Measurements from ENCODE around the gene INTS13. TPM values are rescaled to one million over a fixed set of nuclear protein-coding genes. Genes with fewer than 3 reads are reported as not detected.

The INTS13 gene
- polyA plus RNA-seq, 3 donors, result 4.6 to 8.0 (median 7.5) TPM

GRCh38 chr12:26878661-26879119 lies 59.1 kb downstream of the INTS13 start:
- no peak overlapping the region for H3K4me3 Mint-ChIP-seq
- Histone ChIP-seq H3K4me3 (replicated peaks in 1 of 3; ENCODE audit: low read depth in 2 of 3, low read length in 3 of 3) (no peak overlapping the region), H3K79me2 (ENCODE audit: insufficient read depth, low read length) (no peaks in the 10 kb centered on the region), H3K27me3 (ENCODE audit: control insufficient read depth in 2 of 2, insufficient read depth in 2 of 2, low read length in 2 of 2) (no peaks in the 10 kb centered on the region), H3K9me3 (replicated peaks in 1 of 2; ENCODE audit: control insufficient read depth in 1 of 2, insufficient read depth in 1 of 2, low read length in 2 of 2) (no peaks in the 10 kb centered on the region), H3K9ac (ENCODE audit: insufficient read depth, low read length, poor library complexity, severe bottlenecking) (no peak overlapping the region), H3K27ac (ENCODE audit: low read depth in 1 of 2, low read length in 2 of 2) (no peak overlapping the region), H3K36me3 (replicated peaks in 1 of 2; ENCODE audit: control insufficient read depth in 1 of 2, insufficient read depth in 2 of 2, low read length in 2 of 2) (no peaks in the 10 kb centered on the region), H2AFZ (ENCODE audit: insufficient read depth, low read depth, low read length, poor library complexity, severe bottlenecking) (no peak overlapping the region), H3K4me1 (ENCODE audit: control insufficient read depth in 1 of 2, insufficient read depth in 2 of 2, low read length in 2 of 2) (peaks cover 18 to 19% of the 10 kb centered on the region in 2 donors), H3K4me2 (replicated peaks; ENCODE audit: extremely low read depth, low read length, poor library complexity, severe bottlenecking) (no peak overlapping the region), H4K20me1 (ENCODE audit: insufficient read depth, low read length) (no peaks in the 10 kb centered on the region)
- intact Hi-C loops (cut with micrococcal nuclease), result no loop called here
- H3K4me1 Mint-ChIP-seq, result peaks cover 19% of the 10 kb centered on the region
- peaks cover 0 to 2% (median 0%) of the 10 kb centered on the region in 3 donors for H3K27me3 Mint-ChIP-seq (ENCODE audit: low read depth in 3 of 3)
- no peaks in the 10 kb centered on the region for H3K36me3 Mint-ChIP-seq
- DNase-seq, result no peak
- WGBS (ENCODE audit: insufficient coverage), result 25% methylated on average over 6 of the region's 6 CpGs
- no peak overlapping the region for H3K27ac Mint-ChIP-seq
- no peak for TF ChIP-seq CTCF (IDR thresholded peaks at IDR 0.05)
- peaks cover 0 to 3% (median 0%) of the 10 kb centered on the region in 7 donors for H3K9me3 Mint-ChIP-seq

GRCh38 chr12:26874501-26875296 lies 63.1 kb downstream of the INTS13 start:
- peak overlapping the region in 1 of 2 donors; percentile 72 for H3K27ac ChIP-seq (ENCODE audit: low read depth in 1 of 2, low read length in 2 of 2)
- Mint-ChIP-seq H3K9me3 (peaks cover 0 to 3% (median 0%) of the 10 kb centered on the region in 7 donors), H3K27me3 (ENCODE audit: low read depth in 3 of 3) (peaks cover 2 to 3% (median 3%) of the 10 kb centered on the region in 3 donors), H3K27ac (peak overlapping the region; percentile 66 to 94 (median 89)), H3K4me1 (peaks cover 48% of the 10 kb centered on the region), H3K4me3 (peak overlapping the region in 1 of 2 donors; percentile 47), H3K36me3 (no peaks in the 10 kb centered on the region)
- intact Hi-C loops (cut with micrococcal nuclease), result no loop called here
- H3K4me3 ChIP-seq (replicated peaks in 1 of 3; ENCODE audit: low read depth in 2 of 3, low read length in 3 of 3), result peak overlapping the region in 1 of 3 experiments; percentile 33
- no peaks in the 10 kb centered on the region for H3K27me3 ChIP-seq (ENCODE audit: control insufficient read depth in 2 of 2, insufficient read depth in 2 of 2, low read length in 2 of 2)
- H3K4me1 ChIP-seq (ENCODE audit: control insufficient read depth in 1 of 2, insufficient read depth in 2 of 2, low read length in 2 of 2), result peaks cover 46 to 48% of the 10 kb centered on the region in 2 donors
- no peak overlapping the region for H3K9ac ChIP-seq (ENCODE audit: insufficient read depth, low read length, poor library complexity, severe bottlenecking)
- peak; percentile 39 to 47 (median 41) for DNase-seq
- peak overlapping the region; percentile 44 for H3K4me2 ChIP-seq (replicated peaks; ENCODE audit: extremely low read depth, low read length, poor library complexity, severe bottlenecking)
- no peaks in the 10 kb centered on the region for H3K36me3 ChIP-seq (replicated peaks in 1 of 2; ENCODE audit: control insufficient read depth in 1 of 2, insufficient read depth in 2 of 2, low read length in 2 of 2)
- no peaks in the 10 kb centered on the region for H4K20me1 ChIP-seq (ENCODE audit: insufficient read depth, low read length)
- no peak for TF ChIP-seq CTCF (IDR thresholded peaks at IDR 0.05)
- WGBS (ENCODE audit: insufficient coverage), result 50% methylated on average over 2 of the region's 7 CpGs
- peak overlapping the region; percentile 24 for H2AFZ ChIP-seq (ENCODE audit: insufficient read depth, low read depth, low read length, poor library complexity, severe bottlenecking)
- H3K79me2 ChIP-seq (ENCODE audit: insufficient read depth, low read length), result no peaks in the 10 kb centered on the region
- no peaks in the 10 kb centered on the region for H3K9me3 ChIP-seq (replicated peaks in 1 of 2; ENCODE audit: control insufficient read depth in 1 of 2, insufficient read depth in 1 of 2, low read length in 2 of 2)
